ENCODE results near the gene RAI1.

Gene RAI1

DNA sequence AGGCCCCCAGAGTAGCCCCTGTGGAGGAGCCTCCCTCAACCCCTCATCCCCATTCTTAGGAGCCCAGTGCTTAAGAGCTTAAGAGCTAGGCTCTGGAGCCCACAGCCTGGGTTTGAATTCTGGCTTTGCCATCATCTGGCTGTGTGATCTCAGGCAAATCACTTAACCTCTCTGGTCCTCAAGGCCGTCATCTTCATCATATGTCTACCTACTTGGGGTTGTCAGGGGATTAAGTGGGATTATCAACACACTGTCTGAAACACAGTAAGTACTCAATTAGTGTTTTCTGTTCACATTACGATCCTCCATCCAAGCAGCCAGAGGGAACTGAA, 150.7 kb downstream of the RAI1 start:
- Histone ChIP-seq H3K27me3 (no peaks in the 10 kb centered on the region), H3K4me2 (peak overlapping the region; percentile 17 to 100 (median 52); a peak in 21 of 22 replicates), H3K4me1 (peaks cover 87 to 92% (median 88%) of the 10 kb centered on the region in 10 experiments), H3K36me3 (peaks cover 41 to 80% (median 62%) of the 10 kb centered on the region in 11 experiments), H3K9me3 (replicated peaks in 1 of 11) (no peaks in the 10 kb centered on the region), H3K9ac (peak overlapping the region; percentile 12 to 74 (median 44); a peak in 15 of 22 replicates), H3K4me3 (peak overlapping the region in 1 of 10 experiments; percentile 24; a peak in 1 of 20 replicates), H3K27ac (peak overlapping the region in 6 of 11 experiments; percentile 14 to 52 (median 30); a peak in 8 of 22 replicates), H4K20me1 (peaks cover 72 to 90% (median 88%) of the 10 kb centered on the region in 11 experiments)
- TF ChIP-seq Cebpa-rat (IDR thresholded peaks at IDR 0.05), result no peak

DNA sequence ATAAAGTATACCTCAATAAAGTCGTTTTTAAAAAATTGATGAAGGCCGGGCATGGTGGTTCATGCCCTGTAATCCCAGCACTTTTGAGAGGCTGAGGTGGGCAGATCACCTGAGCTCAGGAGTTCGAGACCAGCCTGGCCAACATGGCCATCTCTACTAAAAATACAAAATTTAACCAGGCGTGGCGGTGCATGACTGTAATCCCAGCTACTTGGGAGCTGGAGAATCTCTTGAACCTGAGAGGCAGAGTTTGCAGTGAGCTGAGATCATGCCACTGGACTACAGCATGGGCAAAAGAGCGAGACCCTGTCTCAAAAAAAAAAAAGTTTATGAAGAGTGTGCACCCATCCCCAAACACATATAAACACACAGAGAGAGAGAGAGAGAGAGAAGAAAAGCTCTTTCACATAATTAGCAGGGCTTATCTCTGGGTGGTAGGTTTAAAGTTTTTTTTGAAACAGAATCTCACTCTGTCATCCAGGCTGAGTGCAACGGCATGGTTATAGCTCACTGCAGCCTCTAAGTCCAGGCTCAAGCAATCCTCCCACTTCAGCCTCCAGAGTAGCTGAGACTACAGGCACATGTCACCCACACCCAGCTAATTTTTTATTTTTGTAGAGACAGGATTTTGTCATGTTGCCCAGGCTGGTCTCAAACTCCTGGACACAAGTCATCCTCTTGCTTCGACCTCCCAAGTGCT, 152.6 kb downstream of the RAI1 start:
- peak overlapping the region in 9 of 10 experiments; percentile 80 to 99 (median 96); a peak in 14 of 20 replicates for H3K4me3 ChIP-seq
- H3K27me3 ChIP-seq, result no peaks in the 10 kb centered on the region
- TF ChIP-seq Cebpa-rat (IDR thresholded peaks at IDR 0.05), result no peak
- H3K36me3 ChIP-seq, result peaks cover 31 to 62% (median 44%) of the 10 kb centered on the region in 11 experiments
- peak overlapping the region; percentile 99 to 100 (median 100) for H3K9ac ChIP-seq
- H3K4me1 ChIP-seq, result peaks cover 87 to 92% (median 88%) of the 10 kb centered on the region in 10 experiments
- H3K4me2 ChIP-seq, result peak overlapping the region; percentile 96 to 100 (median 99)
- peak overlapping the region; percentile 96 to 100 (median 99); a peak in 19 of 22 replicates for H3K27ac ChIP-seq
- no peaks in the 10 kb centered on the region for H3K9me3 ChIP-seq (replicated peaks in 1 of 11)
- H4K20me1 ChIP-seq, result peaks cover 54 to 71% (median 70%) of the 10 kb centered on the region in 11 experiments

DNA sequence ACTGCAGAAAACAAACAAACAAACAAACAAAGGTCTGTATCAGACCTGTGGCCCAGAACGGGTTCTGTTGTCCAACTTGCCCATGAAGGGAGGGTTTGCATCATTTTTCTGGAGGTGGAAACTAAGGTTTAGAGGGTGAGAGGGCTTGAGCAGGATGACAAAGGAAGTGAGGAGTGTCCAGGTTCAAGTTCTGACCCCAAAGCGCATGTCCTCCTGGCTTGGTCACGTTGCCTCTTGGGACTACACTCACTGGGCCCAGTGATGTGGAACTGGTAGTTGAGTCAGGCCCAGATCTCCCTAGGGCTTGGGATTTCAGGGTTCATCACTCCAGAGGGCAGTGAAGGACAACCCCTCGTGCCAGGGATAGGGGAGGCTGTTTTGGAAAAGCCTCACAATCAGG, 153.7 kb downstream of the RAI1 start:
- no peaks in the 10 kb centered on the region for H3K27me3 ChIP-seq
- peak overlapping the region; percentile 80 to 99 (median 94) for H3K4me3 ChIP-seq
- peak overlapping the region; percentile 96 to 100 (median 99) for H3K4me2 ChIP-seq
- H3K4me1 ChIP-seq, result peaks cover 85 to 92% (median 90%) of the 10 kb centered on the region in 10 experiments
- H3K27ac ChIP-seq, result peak overlapping the region; percentile 96 to 100 (median 99)
- H3K36me3 ChIP-seq, result peaks cover 26 to 50% (median 35%) of the 10 kb centered on the region in 11 experiments
- peaks cover 44 to 60% (median 58%) of the 10 kb centered on the region in 11 experiments for H4K20me1 ChIP-seq
- no peak for TF ChIP-seq Cebpa-rat (IDR thresholded peaks at IDR 0.05)
- H3K9ac ChIP-seq, result peak overlapping the region; percentile 99 to 100 (median 100)
- no peaks in the 10 kb centered on the region for H3K9me3 ChIP-seq (replicated peaks in 1 of 11)

DNA sequence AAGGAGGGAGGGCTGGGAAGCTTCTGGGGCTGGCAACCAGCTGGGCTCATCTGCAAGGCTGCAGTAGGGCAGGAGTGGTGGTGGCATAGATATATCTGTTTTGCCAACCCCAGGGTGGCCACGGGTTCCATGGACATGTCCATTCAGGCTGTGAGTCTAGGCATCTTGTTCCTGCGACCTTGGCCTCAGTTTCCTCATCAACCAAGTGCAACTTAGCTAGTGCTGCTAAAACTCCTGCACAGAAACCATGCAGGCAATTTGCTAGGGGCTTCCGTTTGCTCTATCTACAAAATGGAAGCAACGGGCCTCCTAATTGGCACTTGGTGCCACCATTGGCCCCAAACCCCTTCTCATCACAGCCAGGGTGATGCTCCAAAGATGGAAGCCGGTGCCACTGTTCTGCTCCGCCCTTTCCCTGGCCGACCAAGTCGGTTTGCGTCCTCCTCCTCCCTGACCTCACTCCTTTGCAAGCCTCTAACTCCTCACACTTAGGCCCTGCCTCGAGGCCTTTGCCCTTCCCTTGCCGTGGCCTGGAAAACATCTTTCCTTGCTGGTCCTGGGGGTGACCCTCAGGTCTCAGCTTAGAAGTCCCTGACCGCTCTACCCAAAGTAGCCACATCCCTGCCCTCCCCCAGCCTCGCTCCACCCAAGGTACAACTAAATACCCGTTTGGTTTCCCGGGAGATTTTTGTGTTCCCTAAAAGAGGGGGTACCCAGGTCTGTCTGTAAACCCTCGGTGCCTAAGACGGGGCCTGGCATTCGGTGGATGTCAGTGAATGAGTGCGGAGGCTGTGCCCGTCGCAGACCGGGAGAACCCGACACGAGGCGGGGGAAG, 154.4 kb downstream of the RAI1 start:
- H3K27me3 ChIP-seq, result no peaks in the 10 kb centered on the region
- H3K9ac ChIP-seq, result peak overlapping the region; percentile 99 to 100 (median 100)
- peak overlapping the region; percentile 80 to 99 (median 94) for H3K4me3 ChIP-seq
- H4K20me1 ChIP-seq, result peaks cover 38 to 53% (median 51%) of the 10 kb centered on the region in 11 experiments
- peaks cover 19 to 43% (median 28%) of the 10 kb centered on the region in 11 experiments for H3K36me3 ChIP-seq
- peaks cover 79 to 92% (median 90%) of the 10 kb centered on the region in 10 experiments for H3K4me1 ChIP-seq
- peak overlapping the region; percentile 96 to 100 (median 99) for H3K27ac ChIP-seq
- TF ChIP-seq Cebpa-rat (IDR thresholded peaks at IDR 0.05), result no peak
- H3K4me2 ChIP-seq, result peak overlapping the region; percentile 96 to 100 (median 99)
- no peaks in the 10 kb centered on the region for H3K9me3 ChIP-seq (replicated peaks in 1 of 11)

DNA sequence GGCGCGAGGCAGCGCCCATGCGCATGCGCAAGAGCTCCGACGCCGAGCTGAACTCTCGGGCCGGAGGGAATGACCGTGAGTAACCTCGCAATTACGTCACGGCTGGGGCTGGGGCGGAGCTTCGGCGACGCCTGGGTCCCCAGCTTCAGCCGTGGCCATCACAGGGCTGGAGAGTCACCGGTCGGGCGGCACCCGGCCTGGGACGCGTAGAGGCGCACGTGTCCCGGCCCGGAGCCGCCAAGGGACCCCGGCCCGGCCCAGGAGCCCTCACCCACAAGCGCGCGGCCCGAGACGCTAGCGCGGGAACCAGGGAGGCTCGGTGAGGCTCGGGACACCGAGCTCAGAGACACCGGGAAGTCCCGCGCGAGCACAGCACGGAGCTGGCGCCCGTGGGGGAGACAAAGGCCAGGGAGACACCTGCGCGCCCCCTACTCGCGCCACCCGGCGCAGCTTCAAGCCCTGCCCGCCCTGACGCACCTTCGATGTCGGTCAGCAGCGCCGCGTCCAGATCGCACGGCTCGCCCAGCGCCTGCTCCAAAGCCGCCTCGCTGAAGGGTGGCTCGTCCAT, 155.1 kb downstream of the RAI1 start:
- H3K4me1 ChIP-seq, result peaks cover 79 to 92% (median 90%) of the 10 kb centered on the region in 10 experiments
- H3K4me2 ChIP-seq, result peak overlapping the region; percentile 96 to 100 (median 99)
- H3K27ac ChIP-seq, result peak overlapping the region; percentile 96 to 100 (median 99)
- peaks cover 12 to 36% (median 21%) of the 10 kb centered on the region in 11 experiments for H3K36me3 ChIP-seq
- TF ChIP-seq Cebpa-rat (IDR thresholded peaks at IDR 0.05), result no peak
- no peaks in the 10 kb centered on the region for H3K9me3 ChIP-seq (replicated peaks in 1 of 11)
- peak overlapping the region; percentile 80 to 99 (median 94) for H3K4me3 ChIP-seq
- peaks cover 31 to 46% (median 44%) of the 10 kb centered on the region in 11 experiments for H4K20me1 ChIP-seq
- peak overlapping the region; percentile 99 to 100 (median 100) for H3K9ac ChIP-seq
- no peaks in the 10 kb centered on the region for H3K27me3 ChIP-seq

DNA sequence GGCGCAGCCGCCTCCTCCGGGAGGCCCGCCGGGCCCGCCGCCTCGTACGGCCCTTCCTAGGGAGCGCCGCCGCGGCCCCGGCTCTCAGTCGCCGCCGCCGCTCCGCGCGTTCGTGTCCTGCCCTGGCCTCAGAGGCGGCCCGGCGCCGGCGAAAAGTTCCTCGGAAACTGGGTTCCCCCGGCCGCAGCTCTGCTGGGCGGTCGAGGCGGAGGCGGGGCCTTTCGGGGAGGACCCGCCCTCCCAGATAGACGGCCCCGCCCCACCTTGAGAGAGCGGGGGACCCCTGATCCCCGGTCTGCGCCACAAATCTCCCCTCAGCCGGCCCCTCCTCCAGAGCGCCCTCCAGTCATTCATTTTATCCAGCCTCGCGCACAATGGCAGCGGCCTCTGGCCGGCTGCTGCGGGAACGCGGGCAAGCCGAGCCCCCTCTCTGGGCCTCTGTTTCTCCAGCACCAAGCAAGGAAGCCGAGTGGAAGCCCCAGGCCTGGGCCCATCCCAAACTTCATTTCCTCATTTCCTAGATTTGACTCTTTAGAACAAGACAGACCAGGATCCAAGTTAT, 155.6 kb downstream of the RAI1 start, which contains the start of gene SREBF1:
SREBF1 (minus strand) TSS at position 169 of the 562 bp plus-strand sequence. CDS start 169 bp downstream, outside the sequence.
- Histone ChIP-seq H3K36me3 (peaks cover 6 to 31% (median 16%) of the 10 kb centered on the region in 11 experiments), H3K4me1 (peaks cover 79 to 92% (median 90%) of the 10 kb centered on the region in 10 experiments)

DNA sequence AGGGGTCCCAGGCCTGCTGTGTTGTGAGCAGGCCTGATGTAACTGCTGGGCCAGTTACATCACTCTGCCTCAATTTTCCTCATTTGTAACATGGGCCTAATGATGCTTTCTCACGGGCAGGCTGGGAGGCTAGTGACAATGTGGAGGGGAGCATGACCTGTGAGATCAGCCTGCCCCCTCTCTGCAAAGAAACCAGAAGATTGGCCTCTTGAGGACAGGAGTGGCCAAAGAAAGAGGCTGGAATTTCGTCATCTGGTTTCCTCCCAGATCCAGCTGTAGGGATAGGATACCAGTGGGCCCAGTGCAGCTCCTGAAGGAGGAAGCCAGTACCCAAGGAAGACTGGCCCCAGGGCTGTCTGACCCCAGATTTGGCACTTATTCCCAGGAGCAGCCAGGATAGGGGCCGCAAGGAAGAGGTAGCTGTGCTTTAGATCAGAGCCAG, 156.1 kb downstream of the RAI1 start:
- peak in 3 of 11 experiments; percentile 6 to 45 (median 9); a peak in 2 of 22 replicates for TF ChIP-seq Cebpa-rat (IDR thresholded peaks at IDR 0.05)
- Histone ChIP-seq H3K27ac (peak overlapping the region; percentile 96 to 100 (median 99)), H3K4me2 (peak overlapping the region; percentile 93 to 100 (median 99)), H3K4me3 (peak overlapping the region; percentile 80 to 99 (median 94)), H3K4me1 (peaks cover 79 to 92% (median 90%) of the 10 kb centered on the region in 10 experiments), H3K9me3 (replicated peaks in 1 of 11) (no peaks in the 10 kb centered on the region), H3K27me3 (no peaks in the 10 kb centered on the region), H3K36me3 (peaks cover 1 to 26% (median 11%) of the 10 kb centered on the region in 11 experiments; a peak in 18 of 22 replicates), H4K20me1 (peaks cover 20 to 36% (median 34%) of the 10 kb centered on the region in 11 experiments; a peak in 21 of 22 replicates), H3K9ac (peak overlapping the region; percentile 99 to 100 (median 100))

More for the DNA sequence above, 155.6 kb downstream of the RAI1 start, which contains the start of gene SREBF1:
- Histone ChIP-seq H4K20me1 (peaks cover 25 to 41% (median 39%) of the 10 kb centered on the region in 11 experiments), H3K4me2 (peak within 1 kb of the TSS; percentile 96 to 100 (median 99)), H3K27me3 (no peaks in the 10 kb centered on the region), H3K4me3 (peak within 1 kb of the TSS; percentile 80 to 99 (median 94)), H3K27ac (peak within 1 kb of the TSS; percentile 96 to 100 (median 99)), H3K9me3 (replicated peaks in 1 of 11) (no peaks in the 10 kb centered on the region), H3K9ac (peak within 1 kb of the TSS; percentile 99 to 100 (median 100))
- TF ChIP-seq Cebpa-rat (IDR thresholded peaks at IDR 0.05), result no peak
